T-helper 1 cell (primary cell): ENCODE data around the gene TRPC4.

ENCODE experiments used
- DNase-seq, 5 donors: peaks; one replicate each; pipeline ENCODE4 v3.0.0-alpha.2; 2012 to 2020

TRPC4 gene

DNA sequence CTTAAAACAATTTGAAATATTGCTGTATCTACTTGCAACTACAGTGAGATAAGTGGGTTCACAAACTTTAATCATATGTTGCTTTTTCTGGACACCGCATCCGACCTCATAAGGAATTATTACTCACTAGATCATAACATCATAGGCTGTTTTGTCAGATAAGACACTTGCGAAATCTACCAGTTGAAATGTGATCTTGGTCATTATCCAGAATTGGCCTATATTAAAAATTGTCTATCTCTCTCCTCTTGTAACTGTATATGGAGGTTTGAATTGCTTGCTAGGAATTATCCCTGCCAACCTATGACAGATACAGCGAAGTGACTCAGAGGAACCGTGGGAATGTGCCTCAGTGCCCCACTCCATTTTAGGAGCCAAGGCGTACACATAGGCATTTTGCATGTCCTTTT is 154.0 kb downstream of the TRPC4 start:
- DNase-seq, result no peak

DNA sequence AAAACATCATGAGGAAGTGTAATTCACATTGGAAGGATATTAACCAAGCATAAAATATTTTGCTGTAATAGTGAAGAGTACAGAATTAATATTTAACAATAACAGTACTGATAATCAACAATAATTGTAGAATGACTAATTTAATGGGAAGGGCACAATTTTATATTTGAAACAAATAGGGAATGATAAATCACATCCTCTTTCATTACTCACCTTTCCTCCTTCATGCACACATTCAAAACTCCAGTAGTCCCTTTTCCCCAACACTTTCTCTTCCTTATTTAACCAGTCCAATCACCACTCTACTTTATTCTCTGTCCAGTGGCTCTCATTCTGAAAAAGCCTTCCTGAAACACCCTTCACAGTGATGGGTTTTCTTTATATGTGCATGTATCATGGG is 160.3 kb downstream of the TRPC4 start:
- no peak for DNase-seq

DNA sequence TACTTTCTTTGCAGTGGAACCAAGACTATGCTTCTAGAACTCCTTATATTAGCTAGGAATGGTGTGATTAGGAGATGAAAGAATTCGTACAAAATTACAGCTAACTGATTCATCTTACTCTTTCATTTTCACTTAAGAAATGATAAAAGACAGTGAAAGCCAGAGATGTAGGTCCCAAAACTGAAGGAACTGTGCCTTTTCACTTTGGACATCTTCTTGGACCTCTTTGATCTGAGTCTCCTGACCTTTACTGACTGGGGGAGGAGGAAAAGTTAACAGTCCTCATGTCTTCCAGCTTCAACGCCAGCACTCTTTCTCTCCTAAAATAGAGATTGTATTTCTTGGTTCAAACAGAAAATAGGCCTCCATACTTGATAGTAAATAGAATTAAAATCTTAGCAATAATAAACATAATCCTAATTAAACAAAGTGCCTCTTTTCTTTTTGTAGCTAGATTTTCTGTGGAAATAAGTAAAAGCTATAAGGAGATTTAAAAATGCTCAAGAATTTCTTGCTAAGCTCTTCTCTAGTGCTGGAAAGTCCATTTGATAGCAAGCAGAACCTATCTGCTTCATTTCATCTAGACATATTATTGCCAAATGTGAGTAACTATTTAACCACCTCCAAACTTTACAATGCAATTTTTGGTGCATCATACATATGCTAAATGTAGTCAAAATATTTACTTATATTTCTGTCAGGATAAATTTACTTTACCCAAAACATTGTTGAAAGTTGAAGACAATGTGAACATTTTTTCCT is 161.7 kb downstream of the TRPC4 start:
- no peak for DNase-seq

DNA sequence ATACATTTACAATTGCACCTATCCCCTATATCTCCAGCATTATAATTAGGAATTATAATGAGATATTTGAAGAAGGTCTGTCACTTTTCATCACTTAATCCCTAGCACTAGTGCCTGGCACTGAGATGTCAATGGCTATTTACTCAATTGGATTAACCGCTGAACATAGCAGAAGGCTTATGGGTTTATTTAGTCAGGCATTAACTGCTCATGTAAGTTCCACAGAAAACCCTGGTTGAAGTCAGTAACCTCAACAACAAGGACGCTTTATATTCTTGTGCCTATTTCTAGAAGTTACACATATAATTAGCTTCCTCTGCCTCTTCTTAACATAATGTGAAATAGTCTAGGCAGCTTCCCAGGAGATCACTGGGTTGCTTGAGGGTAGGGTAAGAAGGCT is 163.5 kb downstream of the TRPC4 start:
- no peak for DNase-seq

DNA sequence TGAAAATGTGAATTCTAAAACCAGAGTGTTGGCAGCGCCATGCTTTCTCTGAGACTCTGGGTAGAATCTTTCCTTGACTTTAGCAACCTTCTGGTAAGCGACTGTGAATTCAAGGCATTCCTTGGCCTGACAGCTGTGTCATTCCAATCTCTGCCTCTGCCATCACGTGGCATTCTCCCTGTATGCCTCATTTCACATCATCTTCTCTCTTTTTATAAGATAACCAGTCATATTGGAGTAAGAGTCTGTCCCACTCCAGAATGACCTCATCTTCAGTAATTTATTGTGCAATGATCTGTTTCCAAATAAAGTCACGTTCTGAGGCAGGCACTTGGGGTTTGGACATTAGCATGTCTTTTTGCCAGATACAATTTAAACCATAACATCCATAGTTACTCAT is 167.6 kb downstream of the TRPC4 start:
- DNase-seq, result no peak

DNA sequence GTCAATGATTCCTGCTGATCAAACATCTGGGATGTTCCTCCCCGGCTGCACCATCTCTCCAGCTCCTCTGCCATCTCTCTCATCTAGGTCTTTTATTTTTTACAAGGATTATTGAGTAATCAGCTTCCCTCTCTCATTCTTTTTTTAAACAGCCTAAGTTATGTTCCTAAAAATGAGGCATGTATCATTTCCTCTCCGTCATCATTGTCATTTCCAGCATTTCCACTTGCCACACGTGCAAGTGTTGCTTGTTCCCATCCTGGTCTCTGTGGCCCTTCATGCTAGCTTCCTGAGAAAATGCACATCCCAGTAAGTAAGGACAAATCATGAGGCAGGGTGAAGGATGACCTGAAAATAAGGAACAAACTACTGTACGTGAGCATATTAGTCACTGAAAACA is 168.3 kb downstream of the TRPC4 start:
- DNase-seq, result no peak

DNA sequence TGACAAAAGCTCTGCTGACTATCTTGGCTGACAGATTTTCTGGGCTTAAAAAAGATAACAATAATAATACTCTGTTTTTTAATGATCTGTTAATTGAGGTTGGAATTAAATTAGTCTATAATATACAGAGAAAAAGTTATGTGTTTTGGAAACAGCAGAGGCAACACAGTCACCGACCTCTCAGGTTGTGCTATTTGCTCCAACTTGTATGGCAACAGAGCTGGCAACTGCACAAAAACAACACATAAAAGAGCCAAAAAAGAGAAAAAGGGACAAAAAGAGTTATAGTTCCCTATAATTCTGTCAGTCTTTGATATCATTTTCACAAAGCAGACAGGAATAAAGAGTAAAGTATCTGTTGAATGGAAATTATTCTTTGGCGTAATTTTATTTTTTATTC is 168.7 kb downstream of the TRPC4 start:
- DNase-seq, result no peak

DNA sequence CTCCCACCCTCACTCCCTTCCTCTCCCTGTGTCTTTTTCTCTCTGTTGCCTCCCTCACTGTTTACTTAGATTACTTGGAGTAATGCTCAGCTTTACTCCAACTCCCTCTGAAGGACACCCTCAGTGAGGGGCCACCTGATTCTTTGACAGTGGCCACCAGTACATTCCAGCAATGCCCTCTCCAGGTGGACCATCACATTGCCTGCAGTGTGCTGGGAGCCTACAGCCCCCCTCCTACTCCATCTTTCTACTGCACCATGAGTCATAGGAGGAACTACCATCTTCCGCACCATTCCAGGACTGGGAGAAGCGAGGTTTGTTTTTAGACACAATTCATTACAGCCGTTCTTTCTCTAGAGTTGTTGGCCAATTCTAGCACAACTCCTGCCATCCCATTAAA is 174.4 kb downstream of the TRPC4 start:
- no peak for DNase-seq

DNA sequence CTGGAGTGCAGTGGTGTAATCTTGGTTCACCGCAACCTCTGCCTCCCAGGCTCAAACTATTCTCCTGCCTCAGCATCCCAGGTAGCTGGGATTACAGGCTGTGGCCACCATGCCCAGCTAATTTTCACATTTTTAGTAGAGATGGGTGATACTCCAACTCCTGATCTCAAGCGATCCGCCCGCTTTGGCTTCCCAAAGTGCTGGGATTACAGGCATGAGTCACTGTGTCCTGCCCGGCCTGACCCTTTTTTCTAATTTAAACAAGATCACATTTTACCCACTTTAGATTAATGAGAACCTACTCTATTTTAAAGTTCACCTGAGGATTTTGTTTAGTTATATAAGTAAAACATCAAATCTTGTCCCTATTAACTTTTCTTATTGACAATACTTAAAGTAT is 179.2 kb downstream of the TRPC4 start:
- DNase-seq, result no peak

DNA sequence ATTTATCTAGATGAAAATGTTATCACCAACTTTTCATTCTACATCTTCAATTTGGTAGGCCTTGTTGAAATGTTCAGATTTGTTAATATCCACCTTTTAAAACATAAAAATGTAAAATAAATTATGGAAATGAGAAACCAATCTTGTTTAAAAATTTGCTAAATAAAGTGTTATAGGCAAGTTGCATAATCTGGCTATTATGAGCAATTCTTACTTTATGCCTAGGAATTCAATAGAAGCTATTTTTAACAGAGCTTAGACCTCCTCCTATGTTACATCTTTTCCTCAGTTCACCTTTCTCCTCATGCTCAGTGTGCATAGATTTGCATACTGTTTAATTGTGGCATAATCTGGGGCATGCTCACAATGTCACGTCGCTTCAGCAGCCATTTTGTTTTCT is 183.1 kb downstream of the TRPC4 start:
- DNase-seq, result no peak

DNA sequence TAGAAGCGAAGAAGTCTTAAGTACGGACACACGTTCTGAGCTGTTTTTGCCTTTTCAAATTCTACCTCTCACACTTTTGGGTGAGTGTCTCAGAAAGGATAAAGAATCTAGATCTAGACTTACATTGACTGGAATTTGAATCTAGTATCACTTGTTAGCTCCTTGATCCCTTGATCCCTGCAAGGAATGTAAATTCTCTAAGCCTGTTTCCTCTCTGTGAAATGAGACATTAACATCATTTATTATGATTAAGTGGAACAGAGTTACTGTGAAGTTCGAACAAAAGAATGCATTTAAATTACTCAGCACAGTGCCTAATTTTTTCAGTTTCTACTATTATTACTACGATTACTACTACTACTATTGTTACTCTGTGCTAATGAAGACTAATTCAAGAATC is 184.4 kb downstream of the TRPC4 start:
- no peak for DNase-seq

DNA sequence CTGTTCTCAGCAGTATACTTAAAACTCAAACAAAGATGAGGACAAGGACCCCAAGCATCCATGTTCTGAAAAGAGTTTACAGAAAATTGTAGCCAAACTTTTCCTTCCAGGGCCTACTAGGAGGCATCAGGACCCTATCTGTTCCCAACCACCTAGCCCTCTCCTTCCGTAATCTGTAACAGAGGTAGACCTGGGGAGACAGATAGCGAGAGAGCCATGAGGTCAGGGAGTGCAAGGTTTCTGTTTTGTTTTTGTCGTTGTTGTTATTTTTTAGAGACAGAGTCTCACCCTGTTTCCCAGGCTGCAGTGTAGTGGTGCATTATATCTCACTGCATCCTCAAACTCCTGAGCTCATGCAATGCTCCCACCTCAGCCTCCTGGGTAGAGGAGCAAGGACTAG is 187.1 kb downstream of the TRPC4 start:
- DNase-seq, result no peak

DNA sequence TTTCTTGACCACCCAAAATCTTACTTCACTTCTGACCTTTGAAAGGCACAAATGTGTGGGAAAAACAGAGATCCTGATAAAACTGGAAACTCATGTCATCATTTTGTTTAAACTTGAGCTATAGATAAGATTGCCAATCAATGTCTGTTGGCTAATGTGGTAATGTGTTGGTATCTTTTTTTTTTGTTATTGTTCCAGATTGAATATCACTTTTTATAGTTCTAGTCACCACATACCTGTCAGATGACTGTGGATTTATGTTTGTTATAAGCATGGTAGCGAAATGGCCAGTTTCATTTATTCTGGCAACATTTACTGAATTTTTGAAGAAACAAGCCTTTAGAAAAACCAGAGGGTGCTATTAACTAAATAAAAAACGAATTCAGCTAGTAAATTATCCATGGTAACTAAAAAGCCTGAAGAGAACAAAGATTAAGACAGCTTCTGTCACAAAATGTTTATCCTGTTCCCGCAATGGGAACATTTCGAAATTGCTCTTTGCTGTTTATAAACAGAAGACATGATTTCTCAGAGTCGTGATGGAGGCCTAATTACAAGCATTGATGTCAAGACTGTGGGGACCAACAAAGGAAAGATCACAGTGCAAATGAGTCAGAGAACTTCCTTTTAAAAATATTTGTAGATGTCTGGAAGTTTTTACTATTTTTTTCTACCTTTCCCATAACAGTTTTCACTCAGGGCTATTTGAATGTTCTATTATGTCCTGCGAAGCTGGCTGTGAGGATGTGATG is 188.1 kb downstream of the TRPC4 start:
- no peak for DNase-seq

DNA sequence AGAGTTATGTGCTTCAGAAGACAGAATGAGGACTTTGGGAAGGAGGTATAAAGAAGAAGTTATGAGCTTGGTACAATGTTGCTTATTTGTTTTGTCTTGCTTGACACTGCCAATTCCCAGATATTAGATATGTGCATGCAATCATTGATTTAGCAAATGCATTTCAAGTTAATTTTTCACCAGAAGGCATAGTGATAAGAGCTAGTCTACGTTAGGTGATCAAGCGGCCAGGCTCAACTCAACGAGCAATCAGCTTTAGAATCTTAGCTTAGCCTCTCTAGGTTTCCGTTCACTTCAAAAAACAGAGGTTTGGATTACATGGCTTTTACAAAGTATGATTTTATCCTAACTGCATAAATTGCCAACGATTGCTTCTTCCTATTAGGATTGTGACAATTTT is 189.4 kb downstream of the TRPC4 start:
- no peak for DNase-seq

DNA sequence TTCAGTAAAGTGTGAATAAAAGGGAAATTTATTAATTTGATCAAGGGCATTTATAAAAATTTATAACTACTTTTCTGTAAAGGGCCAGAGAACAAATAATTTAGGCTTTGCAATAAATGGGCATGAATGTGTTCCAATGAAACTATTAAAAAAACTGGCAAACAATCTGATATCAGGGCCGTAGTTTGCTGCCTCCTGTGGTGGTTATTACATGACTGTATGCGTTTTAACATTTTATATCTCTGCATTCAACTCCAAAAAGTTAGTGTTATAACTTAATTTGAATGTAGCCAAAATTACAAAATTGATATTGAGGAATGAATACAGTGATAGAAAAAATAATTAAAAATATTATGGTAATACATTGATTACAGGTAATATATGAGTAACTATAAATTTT is 190.5 kb downstream of the TRPC4 start:
- no peak for DNase-seq

DNA sequence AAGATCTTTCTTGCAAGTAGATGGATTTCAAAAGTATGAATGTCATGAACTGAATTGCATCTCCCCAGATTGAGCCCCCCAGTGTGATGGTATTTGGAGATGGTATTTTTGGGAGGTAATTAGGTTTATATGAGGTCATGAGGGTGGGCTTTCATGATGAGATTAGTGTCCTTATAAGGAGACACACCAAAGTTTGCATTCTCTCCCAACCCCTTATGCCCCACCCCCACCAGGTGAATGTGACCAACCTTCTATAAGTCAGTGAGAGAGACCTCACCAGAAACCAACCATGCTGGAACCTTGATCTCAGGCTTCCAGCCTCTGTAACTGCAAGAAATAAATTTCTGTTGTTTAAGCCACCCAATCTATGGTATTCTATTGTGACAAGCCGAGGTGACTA is 199.7 kb downstream of the TRPC4 start:
- no peak for DNase-seq

DNA sequence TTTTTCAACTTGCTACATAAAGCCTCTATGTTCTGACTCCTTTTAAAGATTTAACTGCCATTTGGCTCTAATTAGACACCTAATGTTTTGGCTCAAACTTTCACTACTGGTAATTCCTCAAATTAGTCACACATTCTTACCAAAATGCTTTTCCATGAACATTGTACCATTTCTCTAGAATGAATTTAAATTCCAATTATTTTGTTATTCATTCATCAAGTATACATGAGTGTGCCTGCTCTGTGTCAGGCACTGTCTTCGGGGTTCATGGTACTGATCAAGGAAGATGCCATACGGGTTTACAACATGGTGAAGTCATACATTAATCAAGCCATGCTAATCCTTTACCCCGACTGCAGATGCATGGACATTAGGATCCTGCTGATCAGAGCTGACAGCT is 201.9 kb downstream of the TRPC4 start:
- no peak for DNase-seq

DNA sequence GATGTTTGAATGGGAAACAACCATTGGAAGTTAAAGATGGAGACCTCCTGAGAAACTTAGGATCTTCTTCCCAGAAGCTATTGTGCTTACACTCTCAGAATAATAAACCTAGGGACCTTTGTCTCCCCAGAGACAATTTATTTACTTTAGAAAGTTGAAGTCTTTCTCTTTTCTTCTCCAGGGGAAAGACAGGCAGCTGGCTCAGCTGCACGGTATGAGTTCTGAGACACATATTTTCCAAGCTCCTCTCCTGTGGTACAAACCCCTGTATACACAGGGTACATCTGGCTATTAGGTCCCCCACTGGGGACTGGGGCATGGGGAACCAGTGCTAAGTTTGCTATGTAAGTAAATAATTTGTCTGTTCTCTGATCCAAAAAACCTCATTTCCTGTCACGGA is 203.5 kb downstream of the TRPC4 start:
- DNase-seq, result no peak

DNA sequence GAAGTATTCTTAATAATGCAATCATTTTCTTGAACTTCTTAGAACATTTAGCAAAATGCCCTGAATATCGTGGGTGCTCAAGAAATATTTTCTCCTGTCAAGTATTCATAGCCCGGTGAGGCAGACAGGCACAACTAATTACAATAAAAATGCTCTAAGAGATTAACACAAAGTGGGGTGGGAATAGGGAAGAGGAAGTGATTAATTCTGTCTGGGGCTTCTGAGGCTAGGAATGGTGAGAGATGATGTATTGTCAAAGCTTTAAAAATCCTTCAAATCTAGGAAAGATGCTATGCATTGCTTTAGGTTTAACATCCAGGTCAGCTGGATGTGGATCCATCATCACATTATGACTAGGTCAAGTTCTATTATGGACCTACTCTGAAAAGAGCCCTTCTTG is 204.2 kb downstream of the TRPC4 start:
- no peak for DNase-seq

DNA sequence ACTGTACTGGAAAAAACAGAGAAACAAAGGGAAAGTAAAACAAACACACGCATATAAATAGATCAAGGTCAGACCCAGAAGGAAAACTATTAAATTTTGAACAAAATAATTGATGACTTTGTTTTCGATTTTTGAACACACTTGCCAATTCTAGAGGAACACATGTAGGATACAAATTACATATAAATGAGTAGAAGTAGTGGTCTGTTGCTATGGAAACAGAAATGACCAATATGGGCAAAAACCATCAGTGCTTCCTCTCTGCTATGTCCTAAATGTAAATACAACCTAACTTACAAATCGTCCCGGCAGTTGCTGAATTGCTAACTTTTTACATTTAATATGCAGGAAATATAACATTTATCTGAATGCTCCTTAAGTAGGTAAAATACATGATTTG is 205.8 kb downstream of the TRPC4 start:
- DNase-seq, result no peak

DNA sequence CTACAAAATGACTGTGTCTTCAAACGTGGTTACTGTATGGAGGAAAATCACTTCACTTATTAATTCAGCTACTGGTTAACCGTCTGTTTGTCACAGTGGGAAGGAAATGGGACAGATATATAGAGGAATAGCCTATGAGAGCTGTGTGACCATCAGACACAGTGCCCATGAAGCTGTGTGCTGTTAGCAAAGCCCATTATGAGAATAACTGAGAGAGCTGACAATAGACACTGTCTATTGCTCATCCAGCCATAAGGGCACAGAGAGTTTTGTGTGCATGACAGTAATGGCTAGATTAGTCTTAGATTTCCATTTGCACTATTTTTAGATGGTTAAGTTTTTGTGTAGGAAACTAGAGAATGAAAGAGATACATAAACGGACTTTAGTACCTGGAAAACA is 206.9 kb downstream of the TRPC4 start:
- no peak for DNase-seq

DNA sequence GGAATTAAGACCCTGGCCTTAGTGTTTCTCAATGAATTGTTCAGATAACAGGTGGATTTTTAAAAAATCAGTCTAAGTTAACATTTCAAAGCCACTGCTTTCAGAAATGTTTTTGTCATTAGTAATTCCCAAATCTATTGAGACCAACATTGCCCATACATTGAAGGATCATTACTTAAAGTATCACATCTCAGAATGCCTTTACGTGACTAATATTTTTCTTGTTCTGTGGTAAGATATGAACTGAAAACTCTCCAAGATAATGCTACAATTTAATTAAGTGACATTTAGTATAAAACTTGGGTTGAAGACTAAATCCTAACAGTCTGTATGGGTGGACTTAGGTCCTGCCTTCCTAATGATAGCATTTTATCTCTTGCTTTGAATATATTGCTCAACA is 211.6 kb downstream of the TRPC4 start:
- DNase-seq, result no peak

DNA sequence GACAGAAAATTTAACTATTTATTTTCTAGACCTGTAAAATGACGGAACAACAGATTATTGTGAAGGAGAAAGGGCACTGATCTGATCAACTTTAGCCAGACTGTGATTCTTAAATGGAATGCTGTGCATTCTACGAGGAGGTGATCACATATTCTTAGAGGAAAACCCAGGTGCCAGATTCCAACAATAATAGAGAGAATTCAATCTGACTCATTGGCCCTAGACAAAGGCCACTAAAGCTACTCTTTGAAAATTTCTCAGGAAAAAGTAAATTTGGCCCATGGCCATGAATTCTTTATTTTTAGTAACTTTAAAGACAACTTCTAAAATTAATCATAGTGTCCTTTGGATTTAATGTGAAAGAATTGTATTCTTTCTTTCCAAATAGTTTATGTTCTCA is 212.4 kb downstream of the TRPC4 start:
- DNase-seq, result no peak

DNA sequence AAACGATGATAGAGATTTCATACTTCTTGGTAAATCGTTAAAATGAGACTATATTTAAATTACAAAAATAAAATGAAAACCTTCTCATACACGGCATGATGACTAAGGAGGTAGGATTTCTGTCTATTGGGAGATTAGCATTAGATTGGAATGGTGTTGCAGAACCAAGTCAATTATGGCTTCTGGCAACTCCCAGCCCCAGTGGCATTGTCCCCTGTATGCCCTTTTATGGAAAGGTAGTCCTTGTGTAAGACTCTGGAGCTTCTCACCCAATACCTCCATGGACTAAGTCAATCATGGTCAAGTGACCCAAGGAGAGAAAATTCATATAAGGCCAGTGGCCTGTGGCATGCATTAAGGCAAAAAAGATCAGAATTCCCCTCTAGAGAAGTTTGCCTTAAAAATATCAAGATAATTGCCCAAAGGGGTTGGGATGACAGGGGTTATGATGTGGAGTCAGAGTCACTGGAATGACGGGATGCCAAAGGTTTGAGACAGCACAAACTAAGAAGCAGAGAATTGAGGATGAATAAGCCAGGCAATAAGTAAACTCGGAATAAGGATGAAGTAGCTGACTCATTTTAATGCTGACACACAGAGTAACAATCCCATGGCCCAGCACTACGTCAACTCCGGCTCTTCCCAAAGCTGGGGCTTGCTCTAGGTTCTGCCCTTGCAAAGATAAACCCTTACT is 213.2 kb downstream of the TRPC4 start:
- no peak for DNase-seq
